Keratinocyte (primary cell): ENCODE measurements around the gene COX6B1. TPM values are rescaled to one million over a fixed set of nuclear protein-coding genes. Genes with fewer than 3 reads are reported as not detected.

Source experiments
- DNase-seq: peaks from one replicate; pipeline ENCODE4 v3.0.0-alpha.2; 2011; ENCODE audit warnings: low read depth, missing footprints, low spot score
- FAIRE-seq: peaks from 2 replicates; lab custom pipeline; 2011; peaks lifted over from hg19 to GRCh38; lab: Jason Lieb, UNC
- H2AFZ ChIP-seq: 2 replicates; pipeline ENCODE4 v1.6.0; 2012; ENCODE audit warnings: low read length, control low read depth, inconsistent platforms; ENCODE audit not compliant: control insufficient read depth
- H3K27ac ChIP-seq: 2 replicates; pipeline ENCODE4 v1.5.1; 2011; ENCODE audit warnings: low read length; ENCODE audit not compliant: control insufficient read depth, insufficient read depth
- H3K27me3 ChIP-seq: 3 replicates; pipeline ENCODE4 v1.6.0; 2011; ENCODE audit warnings: low read length; ENCODE audit not compliant: control insufficient read depth, insufficient read depth; ENCODE audit errors: extremely low read depth
- H3K36me3 ChIP-seq, 2 experiments: 2 replicates in 1 of 2; 3 replicates in 1 of 2; pipeline ENCODE4 v1.5.1; 2011; ENCODE audit warnings: low read length in 2 of 2, mild to moderate bottlenecking in 1 of 2; ENCODE audit not compliant: control insufficient read depth in 2 of 2, insufficient read depth in 2 of 2; ENCODE audit errors: extremely low read depth in 1 of 2
- H3K4me1 ChIP-seq: 3 replicates; pipeline ENCODE4 v1.5.1; 2011; ENCODE audit warnings: low read length; ENCODE audit not compliant: control insufficient read depth, insufficient read depth; ENCODE audit errors: extremely low read depth
- H3K4me2 ChIP-seq: 3 replicates; pipeline ENCODE4 v1.6.0; 2011; ENCODE audit warnings: low read depth, low read length; ENCODE audit not compliant: control insufficient read depth, insufficient read depth; ENCODE audit errors: extremely low read depth
- H3K4me3 ChIP-seq, 3 experiments: fragments of 200-600 bp in 1 of 3; sonication (generic) in 1 of 3; 2 replicates in 2 of 3; 3 replicates in 1 of 3; pipeline ENCODE4 v1.5.1; 2011 to 2016; ENCODE audit warnings: low read length in 3 of 3, mild to moderate bottlenecking in 3 of 3, control low read depth in 2 of 3, inconsistent platforms in 1 of 3, low read depth in 1 of 3, mixed read lengths in 1 of 3, mixed run types in 1 of 3, moderate library complexity in 1 of 3; ENCODE audit not compliant: control insufficient read depth in 2 of 3, insufficient read depth in 2 of 3; ENCODE audit errors: extremely low read depth in 1 of 3
- H3K79me2 ChIP-seq: 2 replicates; pipeline ENCODE4 v1.6.0; 2012; ENCODE audit warnings: low read length; ENCODE audit not compliant: control insufficient read depth, insufficient read depth
- H3K9ac ChIP-seq: 3 replicates; pipeline ENCODE4 v1.6.0; 2011; ENCODE audit warnings: low read length; ENCODE audit not compliant: control insufficient read depth, insufficient read depth; ENCODE audit errors: extremely low read depth
- H3K9me1 ChIP-seq: 3 replicates; pipeline ENCODE4 v1.6.0; 2011; ENCODE audit warnings: low read length; ENCODE audit not compliant: control insufficient read depth, insufficient read depth; ENCODE audit errors: extremely low read depth
- H3K9me3 ChIP-seq: 2 replicates; pipeline ENCODE4 v1.5.1; 2012; ENCODE audit warnings: low read depth, low read length; ENCODE audit not compliant: control insufficient read depth
- H4K20me1 ChIP-seq: 3 replicates; pipeline ENCODE4 v1.6.0; 2011; ENCODE audit warnings: low read length; ENCODE audit not compliant: control insufficient read depth, insufficient read depth; ENCODE audit errors: extremely low read depth
- CTCF ChIP-seq, 3 experiments: IDR thresholded peaks in 1 of 3; conservative IDR thresholded peaks in 1 of 3; optimal IDR thresholded peaks in 1 of 3; 2 replicates in 2 of 3; 3 replicates in 1 of 3; pipeline versions ENCODE3 to v1.5.1; 2011; ENCODE audit warnings: low read length in 3 of 3, mild to moderate bottlenecking in 3 of 3, moderate library complexity in 2 of 3, control low read depth in 1 of 3, inconsistent platforms in 1 of 3; ENCODE audit not compliant: insufficient read depth in 2 of 3; ENCODE audit errors: extremely low read depth in 1 of 3
- EZH2 ChIP-seq: IDR thresholded peaks from one replicate; pipeline ENCODE4 v1.6.1; 2012; ENCODE audit warnings: inconsistent platforms, mild to moderate bottlenecking, low read length, moderate library complexity
- dilution Hi-C: fragments of 300-500 bp; cut with MboI; formaldehyde crosslinking; loops from one replicate; pipeline ENCODE4 v1.7.0; 2020; ENCODE audit warnings: low sequenced_read_pairs; ENCODE audit not compliant: extremely low pct_ligation_motif_present
- polyA plus RNA-seq, 5 experiments: library from polyadenylated mRNA; depleted of rRNA in 3 of 5; stranded (reverse) in 3 of 5; stranded (forward) in 1 of 5; unstranded in 1 of 5; fragments of >200 nt; gene quantifications; 1 replicate in 1 of 5; 2 replicates in 3 of 5; 3 replicates in 1 of 5; pipeline versions ENCODE4 v1.2.1 to v1.2.3, GENCODE V29; 2011 to 2012; ENCODE audit warnings: missing spikeins in 2 of 5, low read depth in 1 of 5, low replicate concordance in 1 of 5

Gene COX6B1
- polyA plus RNA-seq, 1 donor (not counting 4 experiments of a cell fraction or from before 2014, with no cell fraction given): 509 TPM

- peak overlapping the region; percentile 61 for H3K9ac ChIP-seq
- H3K4me1 ChIP-seq: no peaks in the 10 kb centered on the region
- peak; percentile 94 for DNase-seq
- FAIRE-seq: peak; percentile 62
- TF ChIP-seq CTCF (optimal IDR thresholded peaks at IDR 0.05 in 1 of 3, IDR thresholded peaks at IDR 0.05 in 1 of 3, conservative IDR thresholded peaks at IDR 0.05 in 1 of 3; ENCODE audit: extremely low read depth in 1 of 3, insufficient read depth in 2 of 3, low read length in 3 of 3): no peak
- TF ChIP-seq EZH2: no peak
- H3K9me3 ChIP-seq: no peaks in the 10 kb centered on the region
- no peaks in the 10 kb centered on the region for H3K9me1 ChIP-seq
- H2AFZ ChIP-seq: peak overlapping the region; percentile 98
- peak overlapping the region; percentile 77 for H3K4me2 ChIP-seq
- H3K4me3 ChIP-seq: peak overlapping the region; percentile 56 to 82 (median 60)
- H3K27ac ChIP-seq: no peak overlapping the region
- no peaks in the 10 kb centered on the region for H3K79me2 ChIP-seq
- dilution Hi-C loops: no loop called here
- no peaks in the 10 kb centered on the region for H4K20me1 ChIP-seq
- no peaks in the 10 kb centered on the region for H3K36me3 ChIP-seq
- H3K27me3 ChIP-seq: no peaks in the 10 kb centered on the region
These were observed 54.3 kb downstream of the COX6B1 start for GRCh38 chr19:35702223-35703012.

- no peak for FAIRE-seq
- H3K4me3 ChIP-seq: no peak overlapping the region
- H4K20me1 ChIP-seq: no peaks in the 10 kb centered on the region
- H3K9me3 ChIP-seq: no peaks in the 10 kb centered on the region
- H3K4me2 ChIP-seq: no peak overlapping the region
- no peaks in the 10 kb centered on the region for H3K36me3 ChIP-seq
- H3K27ac ChIP-seq: no peak overlapping the region
- H2AFZ ChIP-seq: no peak overlapping the region
- H3K9me1 ChIP-seq: no peaks in the 10 kb centered on the region
- no peaks in the 10 kb centered on the region for H3K4me1 ChIP-seq
- H3K9ac ChIP-seq: no peak overlapping the region
- DNase-seq: no peak
- dilution Hi-C loops: no loop called here
- no peaks in the 10 kb centered on the region for H3K79me2 ChIP-seq
- TF ChIP-seq CTCF (optimal IDR thresholded peaks at IDR 0.05 in 1 of 3, IDR thresholded peaks at IDR 0.05 in 1 of 3, conservative IDR thresholded peaks at IDR 0.05 in 1 of 3; ENCODE audit: extremely low read depth in 1 of 3, insufficient read depth in 2 of 3, low read length in 3 of 3) (no peak), EZH2 (no peak)
- H3K27me3 ChIP-seq: no peaks in the 10 kb centered on the region
These were observed 55.2 kb downstream of the COX6B1 start for GRCh38 chr19:35703343-35703742.
